Glomerular visceral epithelial cell (primary cell): Measurements from ENCODE around the gene UGT1A8.
"Not testable (repeated sequence)": the region's sequence is repeated elsewhere in the genome, so short reads cannot be mapped to it uniquely, and the experiment has no call there.

Source experiments
- DNase-seq: peaks from one replicate; pipeline ENCODE4 v3.0.0-alpha.2; 2016; ENCODE audit errors: extremely low spot score

The UGT1A8 gene

DNA sequence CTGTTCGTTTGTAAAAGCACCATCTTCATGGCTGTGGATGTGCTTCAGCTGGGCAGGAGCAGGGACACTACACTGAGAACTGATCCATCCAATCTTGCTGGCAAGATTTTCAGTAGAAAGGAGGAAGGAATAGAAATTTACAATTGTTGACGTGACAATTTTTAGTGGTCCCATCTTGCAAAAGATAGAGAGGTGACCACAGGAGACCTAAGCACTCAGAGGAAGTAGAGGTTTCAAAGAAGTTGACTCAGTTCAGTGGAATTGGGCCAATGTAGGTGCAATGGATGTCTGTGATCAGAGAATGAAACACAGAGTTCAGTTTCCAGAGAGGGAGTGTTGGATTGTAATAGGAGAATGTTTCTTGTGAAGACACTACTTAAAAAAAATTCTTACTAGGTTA, 96.7 kb downstream of the UGT1A8 start:
- DNase-seq, result no peak

DNA sequence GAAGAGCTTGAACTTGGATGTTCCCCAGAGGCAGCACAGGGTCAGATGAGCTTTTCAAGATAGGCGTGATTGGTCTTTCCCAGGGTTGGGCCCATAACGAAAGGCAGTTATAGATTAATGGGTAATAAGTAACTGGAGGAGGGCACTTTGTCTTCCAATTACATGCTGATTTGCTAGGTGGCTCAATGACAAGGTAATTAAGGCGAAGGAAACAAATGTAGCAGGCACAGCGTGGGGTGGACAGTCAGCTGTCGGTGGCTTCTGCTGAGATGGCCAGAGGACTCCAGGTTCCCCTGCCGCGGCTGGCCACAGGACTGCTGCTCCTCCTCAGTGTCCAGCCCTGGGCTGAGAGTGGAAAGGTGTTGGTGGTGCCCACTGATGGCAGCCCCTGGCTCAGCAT, 101.1 kb downstream of the UGT1A8 start, which contains the start of gene UGT1A4:
Gene UGT1A4, plus strand, starts transcription at position 185 of the 400 bp plus-strand sequence. Its CDS starts 85 bp downstream, at position 270.
- DNase-seq, result no peak

DNA sequence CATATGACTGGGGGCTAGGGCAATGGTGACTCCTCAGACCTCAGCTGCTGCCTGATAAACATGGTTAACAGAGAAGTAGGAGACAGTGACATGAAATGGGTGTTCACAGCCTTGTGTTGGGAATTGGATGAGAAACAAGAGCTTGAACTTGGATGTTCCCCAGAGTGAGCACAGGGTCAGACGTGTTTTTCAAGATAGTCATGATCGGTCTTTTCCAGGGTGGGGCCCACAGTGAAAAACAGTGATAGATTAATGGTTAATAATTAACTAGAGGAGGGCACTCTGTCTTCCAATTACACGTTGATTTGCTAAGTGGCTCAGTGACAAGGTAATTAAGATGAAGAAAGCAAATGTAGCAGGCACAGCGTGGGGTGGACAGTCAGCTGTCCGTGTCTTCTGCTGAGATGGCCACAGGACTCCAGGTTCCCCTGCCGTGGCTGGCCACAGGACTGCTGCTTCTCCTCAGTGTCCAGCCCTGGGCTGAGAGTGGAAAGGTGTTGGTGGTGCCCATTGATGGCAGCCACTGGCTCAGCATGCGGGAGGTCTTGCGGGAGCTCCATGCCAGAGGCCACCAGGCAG, 111.4 kb downstream of the UGT1A8 start, which contains the start of gene UGT1A3:
Gene UGT1A3, plus strand, starts transcription at position 320 of the 579 bp plus-strand sequence. Its CDS starts 85 bp downstream, at position 405.
- DNase-seq, result no peak

DNA sequence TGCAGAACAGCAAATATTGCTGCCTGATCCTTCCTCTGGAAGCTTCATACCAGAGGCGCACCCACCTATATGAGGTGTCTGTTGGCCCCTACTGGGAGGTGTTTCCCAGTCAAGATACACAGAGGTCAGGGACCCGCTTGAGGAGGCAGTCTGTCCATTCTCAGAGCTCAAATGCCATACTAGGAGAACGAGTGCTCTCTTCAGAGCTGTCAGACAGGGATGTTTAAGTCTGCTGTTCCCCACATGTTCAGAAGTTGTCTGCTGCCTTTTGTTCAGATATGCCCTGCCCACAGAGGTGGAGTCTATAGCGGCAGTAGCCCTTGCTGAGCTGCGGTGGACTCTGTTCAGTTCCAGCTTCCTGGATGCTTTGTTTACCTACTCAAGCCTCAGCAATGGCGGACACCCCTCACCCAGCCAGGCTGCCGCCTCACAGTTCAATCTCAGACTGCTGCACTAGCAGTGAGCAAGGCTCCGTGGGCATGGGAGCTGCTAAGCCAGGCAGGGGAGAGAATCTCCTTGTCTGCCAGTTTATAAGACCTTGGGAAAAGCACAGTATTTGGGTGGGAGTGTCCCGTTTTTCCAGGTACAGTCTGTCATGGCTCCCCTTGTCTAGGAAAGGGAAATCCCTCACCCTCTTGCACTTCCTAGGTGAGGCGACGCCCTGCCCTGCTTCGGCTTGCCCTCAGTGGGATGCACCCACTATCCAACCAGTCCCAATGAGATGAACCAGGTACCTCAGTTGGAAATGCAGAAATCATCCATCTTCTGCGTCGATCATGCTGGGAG, 119.6 kb downstream of the UGT1A8 start:
- not testable (repeated sequence) for DNase-seq

DNA sequence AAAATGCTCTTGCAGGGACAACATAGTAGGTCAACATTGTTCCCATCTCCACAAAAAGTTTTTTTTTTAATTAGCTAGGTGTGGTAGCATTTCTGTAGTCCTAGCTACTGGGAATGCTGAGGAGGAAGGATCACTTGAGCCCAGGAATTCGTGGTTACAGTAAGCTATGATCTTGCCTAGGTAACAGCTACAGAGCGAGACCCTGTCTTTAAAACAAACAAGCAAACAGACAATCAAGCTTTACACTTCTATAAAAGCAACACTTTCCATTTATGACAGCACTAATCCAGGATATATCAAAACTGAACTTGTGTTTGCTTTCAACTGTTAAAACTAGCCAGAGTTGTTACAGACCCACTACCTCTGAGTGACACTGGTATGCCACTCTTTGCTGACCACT, 123.4 kb downstream of the UGT1A8 start:
- no peak for DNase-seq

DNA sequence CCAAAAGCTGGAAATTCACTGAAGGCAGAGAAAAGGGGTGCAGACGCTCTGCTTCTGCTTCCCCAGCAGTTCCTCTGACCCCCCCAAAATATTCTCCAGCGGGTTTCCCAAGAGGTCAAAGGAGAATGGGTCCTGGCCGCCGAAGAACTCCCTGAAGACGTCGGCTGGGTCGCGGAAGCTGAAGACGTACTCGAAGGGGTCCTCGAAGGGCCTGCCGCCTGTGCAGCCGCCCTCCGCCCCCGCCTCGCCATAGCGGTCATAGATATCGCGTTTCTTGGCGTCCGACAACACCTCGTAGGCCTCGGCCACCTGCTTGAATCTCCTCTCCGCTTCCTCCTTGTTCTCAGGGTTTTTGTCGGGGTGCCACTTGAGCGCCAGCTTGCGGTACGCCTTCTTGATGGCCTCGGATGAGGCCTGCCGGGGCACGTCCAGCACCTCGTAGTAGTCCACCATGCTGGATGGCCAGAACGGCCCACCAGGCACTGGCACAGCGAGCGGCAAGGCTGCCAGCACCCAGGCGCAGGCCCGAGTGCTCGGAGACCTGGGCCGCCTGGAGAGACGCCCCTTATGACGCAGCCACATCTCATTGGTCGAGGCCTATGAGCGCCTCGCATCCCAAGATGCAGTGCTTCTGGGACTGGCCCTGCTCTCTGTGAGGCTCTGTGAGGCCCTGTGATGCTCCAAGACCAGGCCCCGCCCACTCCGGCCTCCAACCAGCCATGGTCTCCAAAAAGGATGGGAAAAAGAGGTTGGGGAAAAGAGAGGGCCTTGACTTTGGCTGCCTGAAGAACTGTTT, 126.2 kb downstream of the UGT1A8 start:
- no peak for DNase-seq

DNA sequence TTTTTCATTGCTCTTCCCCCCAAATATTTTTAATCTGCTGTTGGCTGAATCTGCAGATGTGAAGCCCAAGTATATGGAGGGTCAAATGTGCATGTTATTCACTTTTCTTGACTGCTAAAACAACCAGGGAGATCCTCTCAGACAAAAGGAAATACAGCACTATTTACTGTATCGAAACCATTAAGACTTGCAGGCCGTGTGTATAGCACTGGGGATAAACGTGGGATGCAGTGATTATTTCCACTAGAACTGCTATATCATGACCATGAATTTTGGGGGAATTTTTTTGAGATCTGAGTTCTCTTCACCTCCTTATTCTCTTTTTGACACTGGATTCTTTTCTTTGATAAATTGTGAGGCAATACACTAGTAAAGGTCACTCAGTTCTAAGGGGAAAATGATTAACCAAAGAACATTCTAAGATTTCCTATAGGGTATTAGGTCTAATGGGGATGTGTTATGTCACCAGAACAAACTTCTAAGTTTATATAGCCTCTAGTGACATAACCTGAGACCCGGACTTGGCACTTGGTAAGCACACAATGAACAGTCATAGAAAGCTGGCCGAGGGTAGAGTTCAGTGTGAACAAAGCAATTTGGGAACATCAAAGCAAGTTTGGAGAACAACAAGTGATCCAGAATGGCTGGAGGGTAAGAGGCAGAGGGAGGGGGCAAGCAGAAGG, 127.8 kb downstream of the UGT1A8 start:
- DNase-seq, result no peak

DNA sequence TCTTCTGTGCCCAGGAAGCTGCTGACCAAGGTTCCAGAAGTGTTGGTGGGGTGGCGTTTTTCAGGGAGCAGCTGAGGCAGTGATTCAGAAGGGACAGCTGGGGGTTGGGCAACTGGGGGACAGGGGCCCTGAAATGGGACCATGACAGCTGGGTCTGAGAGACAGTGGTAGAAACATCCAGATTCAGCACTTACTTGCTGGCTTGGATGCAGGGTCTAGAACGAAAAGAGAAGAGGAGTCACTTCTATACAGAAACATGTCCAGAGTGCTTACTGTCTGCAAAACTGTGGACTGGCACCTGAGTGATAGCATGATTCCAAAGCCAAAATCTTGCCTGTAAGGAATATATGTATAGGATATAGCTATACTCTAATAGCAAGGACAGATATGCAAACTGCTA, 128.4 kb downstream of the UGT1A8 start:
- DNase-seq, result not testable (repeated sequence)

DNA sequence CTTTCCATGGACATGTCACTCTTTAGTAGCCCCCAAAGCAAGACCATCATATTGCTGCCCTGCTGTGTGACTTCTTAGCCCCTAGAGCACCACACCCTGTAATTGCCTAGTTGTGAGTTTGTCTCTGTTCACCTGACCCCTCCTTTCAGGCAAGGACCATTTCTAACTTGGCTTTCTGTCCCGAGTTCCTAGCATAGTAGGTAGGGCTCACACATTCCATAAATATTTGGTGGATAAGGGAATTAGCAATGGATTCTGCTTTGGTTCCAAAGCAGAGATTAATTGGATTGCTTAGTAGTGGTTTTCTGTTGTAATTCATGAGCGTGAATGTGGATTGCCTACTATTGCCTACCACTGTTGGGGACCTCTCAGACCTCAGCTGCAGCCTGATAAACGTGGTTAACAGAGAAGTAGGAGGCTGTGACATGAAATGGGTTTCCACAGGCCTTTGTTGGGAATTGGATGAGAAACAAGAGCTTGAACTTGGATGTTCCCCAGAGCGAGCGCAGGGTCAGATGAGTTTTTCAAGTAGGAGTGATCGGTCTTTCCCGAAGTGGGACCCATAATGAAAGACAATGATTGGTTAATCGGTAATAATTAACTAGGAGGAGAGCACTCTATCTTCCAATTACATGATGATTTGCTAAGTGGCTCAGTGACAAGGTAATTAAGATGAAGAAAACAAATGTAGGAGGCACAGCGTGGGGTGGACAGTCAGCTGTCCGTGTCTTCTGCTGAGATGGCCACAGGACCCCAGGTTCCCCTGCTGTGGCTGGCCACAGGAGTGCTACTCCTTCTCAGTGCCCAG, 129.2 kb downstream of the UGT1A8 start:
- no peak for DNase-seq

DNA sequence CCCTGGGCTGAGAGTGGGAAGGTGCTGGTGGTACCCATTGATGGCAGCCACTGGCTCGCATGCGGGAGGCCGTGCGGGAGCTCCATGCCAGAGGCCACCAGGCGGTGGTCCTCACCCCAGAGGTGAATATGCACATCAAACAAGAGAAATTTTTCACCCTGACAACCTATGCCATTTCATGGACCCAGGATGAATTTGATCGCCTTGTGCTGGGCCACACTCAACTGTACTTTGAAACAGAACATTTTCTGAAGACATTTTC, 129.8 kb downstream of the UGT1A8 start:
- DNase-seq, result no peak

DNA sequence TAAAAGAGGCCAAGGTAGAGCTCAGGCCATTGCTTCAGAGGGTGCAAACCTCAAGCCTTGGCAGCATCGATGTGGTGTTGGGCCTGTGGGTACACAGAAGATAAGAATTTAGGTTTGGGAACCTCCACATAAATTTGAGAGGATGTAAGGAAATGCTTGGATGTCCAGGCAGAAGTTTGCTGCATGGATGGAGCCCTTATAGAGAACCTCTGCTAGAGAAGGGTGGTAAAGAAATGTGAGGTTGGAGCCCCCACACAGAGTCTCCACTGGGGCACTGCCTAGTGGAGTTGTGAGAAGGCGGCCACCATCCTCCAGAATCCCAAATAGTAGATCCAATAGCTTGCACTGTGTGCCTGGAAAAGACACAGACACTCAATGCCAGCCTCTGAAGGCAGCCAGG, 133.3 kb downstream of the UGT1A8 start:
- DNase-seq, result not testable (repeated sequence)

DNA sequence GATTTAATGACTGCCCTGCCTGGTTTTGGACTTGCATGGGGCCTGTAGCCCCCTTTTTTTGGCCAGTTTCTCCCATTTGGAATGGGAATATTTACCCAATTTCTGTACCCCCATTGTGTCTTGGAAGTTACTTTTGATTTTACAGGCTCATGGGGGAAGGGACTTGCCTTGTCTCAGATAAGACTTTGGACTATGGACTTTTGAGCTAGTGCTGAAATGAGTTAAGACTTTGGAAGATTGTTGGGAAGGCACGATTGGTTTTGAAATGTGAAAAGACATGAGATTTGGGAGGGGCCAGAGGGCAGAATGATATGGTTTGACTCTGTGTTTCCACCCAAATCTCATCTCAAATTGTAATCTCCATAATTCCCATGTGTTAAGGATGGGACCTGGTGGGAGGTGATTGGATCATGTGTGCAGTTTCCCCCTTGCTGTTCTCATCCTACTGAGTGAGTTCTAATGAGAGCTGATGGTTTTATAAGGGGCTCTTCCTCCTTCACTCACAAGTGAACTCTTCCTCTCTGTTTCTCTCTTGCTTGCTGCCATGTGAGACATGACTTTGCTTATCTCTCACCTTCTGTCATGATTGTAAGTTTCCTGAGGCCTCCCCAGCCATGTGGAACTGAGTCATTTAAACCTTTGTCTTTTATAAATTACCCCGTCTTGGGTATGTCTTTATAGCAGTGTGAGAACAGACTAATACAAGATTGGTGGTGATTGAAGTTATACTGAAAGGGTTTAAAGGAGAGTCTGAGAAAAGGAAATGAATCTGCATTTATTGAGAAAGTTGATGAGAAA, 134.0 kb downstream of the UGT1A8 start:
- not testable (repeated sequence) for DNase-seq

DNA sequence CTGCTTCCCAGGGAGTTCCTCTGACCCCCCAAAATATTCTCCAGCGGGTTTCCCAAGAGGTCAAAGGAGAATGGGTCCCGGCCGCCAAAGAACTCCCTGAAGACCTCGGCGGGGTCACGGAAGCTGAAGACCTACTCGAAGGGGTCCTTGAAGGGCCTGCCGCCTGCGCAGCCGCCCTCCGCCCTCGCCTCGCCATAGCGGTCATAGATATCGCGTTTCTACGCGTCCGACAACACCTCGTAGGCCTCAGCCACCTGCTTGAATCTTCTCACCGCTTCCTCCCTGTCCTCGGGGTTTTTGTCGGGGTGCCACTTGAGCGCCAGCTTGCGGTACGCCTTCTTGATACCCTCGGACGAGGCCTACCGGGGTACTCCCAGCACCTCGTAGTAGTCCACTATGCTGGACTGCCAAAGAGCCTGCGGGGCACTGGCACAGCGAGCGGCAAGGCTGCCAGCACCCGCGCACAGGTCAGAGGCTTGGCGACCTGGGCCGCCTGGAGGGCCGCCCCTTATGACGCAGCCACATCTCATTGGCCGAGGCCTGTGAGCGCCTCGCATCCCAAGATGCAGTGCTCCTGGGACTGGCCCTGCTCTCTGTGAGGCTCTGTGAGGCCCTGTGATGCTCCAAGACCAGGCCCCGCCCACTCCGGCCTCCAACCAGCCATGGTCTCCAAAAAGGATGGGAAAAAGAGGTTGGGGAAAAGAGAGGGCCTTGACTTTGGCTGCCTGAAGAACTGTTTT, 137.6 kb downstream of the UGT1A8 start:
- no peak for DNase-seq

DNA sequence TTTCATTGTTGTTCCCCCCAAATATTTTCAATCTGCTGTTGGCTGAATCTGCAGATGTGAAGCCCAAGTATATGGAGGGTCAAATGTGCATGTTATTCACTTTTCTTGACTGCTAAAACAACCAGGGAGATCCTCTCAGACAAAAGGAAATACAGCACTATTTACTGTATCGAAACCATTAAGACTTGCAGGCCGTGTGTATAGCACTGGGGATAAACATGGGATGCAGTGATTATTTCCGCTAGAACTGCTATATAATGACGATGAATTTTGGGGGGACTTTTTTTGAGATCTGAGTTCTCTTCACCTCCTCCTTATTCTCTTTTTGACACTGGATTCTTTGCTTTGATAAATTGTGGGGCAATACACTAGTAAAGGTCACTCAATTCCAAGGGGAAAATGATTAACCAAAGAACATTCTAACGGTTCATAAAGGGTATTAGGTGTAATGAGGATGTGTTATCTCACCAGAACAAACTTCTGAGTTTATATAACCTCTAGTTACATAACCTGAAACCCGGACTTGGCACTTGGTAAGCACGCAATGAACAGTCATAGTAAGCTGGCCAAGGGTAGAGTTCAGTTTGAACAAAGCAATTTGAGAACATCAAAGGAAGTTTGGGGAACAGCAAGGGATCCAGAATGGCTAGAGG, 139.1 kb downstream of the UGT1A8 start:
- no peak for DNase-seq

DNA sequence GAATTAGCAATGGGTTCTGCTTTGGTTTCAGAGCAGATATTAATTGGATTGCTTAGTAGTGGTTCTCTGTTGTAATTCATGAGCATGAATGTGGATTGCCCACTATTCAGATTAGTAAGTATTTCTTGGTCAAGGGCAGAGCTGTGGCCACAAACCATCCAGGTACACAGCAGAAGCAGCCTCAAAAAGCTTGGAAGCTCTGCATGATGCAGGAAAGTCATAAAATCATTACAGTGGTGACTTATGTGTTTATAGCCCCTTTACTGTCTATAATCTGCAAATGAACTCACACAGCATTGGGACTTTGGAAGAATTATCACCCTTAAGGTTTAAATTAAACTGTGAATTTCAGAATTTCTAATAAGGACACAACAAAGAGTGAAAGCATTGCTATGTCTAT, 140.7 kb downstream of the UGT1A8 start:
- no peak for DNase-seq

DNA sequence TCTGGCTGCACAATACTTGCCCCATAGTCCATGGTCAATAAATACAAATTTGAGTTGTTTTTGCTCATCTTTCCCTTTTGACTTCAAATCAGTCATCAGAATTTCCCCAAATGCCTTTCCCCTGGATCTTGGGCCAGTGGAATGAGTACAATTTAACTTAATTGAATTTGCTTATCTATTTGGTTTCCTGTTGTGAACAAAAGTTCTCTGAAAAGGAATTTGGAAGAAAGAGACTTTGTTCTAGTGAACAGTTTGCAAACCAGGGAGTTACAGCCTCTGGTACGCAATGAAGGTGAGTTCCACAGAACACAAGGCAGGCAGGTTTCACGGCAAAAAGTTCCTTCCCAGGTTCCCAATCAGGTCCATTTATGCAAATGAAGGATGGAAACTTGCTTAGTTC, 141.4 kb downstream of the UGT1A8 start:
- no peak for DNase-seq

DNA sequence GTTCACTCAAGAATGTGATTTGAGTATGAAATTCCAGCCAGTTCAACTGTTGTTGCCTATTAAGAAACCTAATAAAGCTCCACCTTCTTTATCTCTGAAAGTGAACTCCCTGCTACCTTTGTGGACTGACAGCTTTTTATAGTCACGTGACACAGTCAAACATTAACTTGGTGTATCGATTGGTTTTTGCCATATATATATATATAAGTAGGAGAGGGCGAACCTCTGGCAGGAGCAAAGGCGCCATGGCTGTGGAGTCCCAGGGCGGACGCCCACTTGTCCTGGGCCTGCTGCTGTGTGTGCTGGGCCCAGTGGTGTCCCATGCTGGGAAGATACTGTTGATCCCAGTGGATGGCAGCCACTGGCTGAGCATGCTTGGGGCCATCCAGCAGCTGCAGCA, 142.6 kb downstream of the UGT1A8 start, which contains the start of gene UGT1A1:
Gene UGT1A1, plus strand, starts transcription at position 228 of the 400 bp plus-strand sequence. Its CDS starts 18 bp downstream, at position 246.
- no peak for DNase-seq

DNA sequence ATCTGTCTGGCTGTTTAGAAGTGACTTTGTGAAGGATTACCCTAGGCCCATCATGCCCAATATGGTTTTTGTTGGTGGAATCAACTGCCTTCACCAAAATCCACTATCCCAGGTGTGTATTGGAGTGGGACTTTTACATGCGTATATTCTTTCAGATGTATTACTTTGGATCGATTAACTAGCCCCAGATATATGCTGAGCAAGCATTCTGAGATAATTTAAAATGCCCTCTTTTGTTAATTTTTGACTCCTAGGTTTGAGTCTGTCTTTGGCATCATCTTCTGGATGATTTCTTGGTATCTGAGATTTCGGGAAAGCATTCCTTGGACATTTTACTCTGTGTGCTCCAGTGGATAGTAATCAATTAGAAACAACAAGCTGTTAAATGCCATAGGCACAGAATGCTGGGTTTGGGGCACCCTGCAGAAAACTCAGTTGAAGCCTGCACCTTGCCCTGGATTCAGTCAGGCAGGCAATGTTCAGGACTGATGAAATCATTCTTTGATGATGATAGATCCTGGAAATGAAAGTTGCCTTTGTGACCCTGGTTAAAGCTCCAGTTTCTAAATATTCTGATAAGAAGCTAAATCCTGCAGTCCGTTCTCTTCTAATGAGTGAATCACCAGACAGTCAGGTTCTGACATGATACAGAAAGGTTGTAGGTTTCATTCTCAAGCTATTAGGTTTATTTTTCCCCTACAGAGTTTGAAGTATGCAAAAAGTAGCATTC, 143.8 kb downstream of the UGT1A8 start:
- DNase-seq, result no peak
